HEK293 (cell line): Measurements from ENCODE around the gene TBCC.

Experiments
- CTCF ChIA-PET: fragments of 350-600 bp; formaldehyde crosslinking; extraction: SDS; loops from one replicate; lab custom pipeline; 2021; ENCODE audit warnings: antibody characterized with exemption; lab: Yijun Ruan, JAX
- POLR2A ChIA-PET: fragments of 300-600 bp; formaldehyde crosslinking; extraction: SDS; loops from one replicate; lab custom pipeline; 2020; ENCODE audit warnings: antibody characterized with exemption, inconsistent platforms; lab: Yijun Ruan, JAX
- H3K27ac ChIP-seq: fragments of 200-500 bp; sonication (Bioruptor generic); 2 replicates; pipeline ENCODE4 v1.5.1; 2014; ENCODE audit warnings: low read depth, low read length, control low read depth, inconsistent platforms; ENCODE audit errors: extremely low read depth
- H3K36me3 ChIP-seq, 2 experiments: fragments of 200-500 bp in 1 of 2; sonication (Bioruptor generic) in 1 of 2; 1 replicate in 1 of 2; 2 replicates in 1 of 2; pipeline ENCODE4 v1.5.1; 2014 to 2017; ENCODE audit warnings: inconsistent platforms in 2 of 2, low read length in 2 of 2; ENCODE audit not compliant: control insufficient read depth in 2 of 2, insufficient read depth in 1 of 2
- H3K4me1 ChIP-seq: fragments of 200-500 bp; sonication (Bioruptor generic); 2 replicates; pipeline ENCODE4 v1.5.1; 2014; ENCODE audit warnings: mild to moderate bottlenecking, low read length, inconsistent platforms; ENCODE audit not compliant: control insufficient read depth, insufficient read depth
- H3K4me3 ChIP-seq: 2 replicates; pipeline ENCODE4 v1.5.1; 2011; ENCODE audit warnings: low read depth, mild to moderate bottlenecking, control low read depth, low read length, moderate library complexity
- H3K9me3 ChIP-seq: fragments of 200-500 bp; sonication (Bioruptor generic); 2 replicates; pipeline ENCODE4 v1.5.1; 2014; ENCODE audit warnings: low read depth, low read length, inconsistent platforms; ENCODE audit not compliant: control insufficient read depth, insufficient read depth
- CTCF ChIP-seq: fragments of 450-650 bp; formaldehyde crosslinking; IDR thresholded peaks from 2 replicates; pipeline ENCODE4 v1.5.1; 2016; ENCODE audit warnings: missing biosample characterization, missing genetic modification characterization
- GLIS1 ChIP-seq: fragments of 450-650 bp; formaldehyde crosslinking; IDR thresholded peaks from 2 replicates; pipeline ENCODE4 v1.5.1; 2016; ENCODE audit warnings: missing biosample characterization, missing genetic modification characterization
- HOXA7 ChIP-seq: sonication (generic); formaldehyde crosslinking; IDR thresholded peaks from 2 replicates; pipeline ENCODE4 v1.8.1; 2022; ENCODE audit warnings: missing genetic modification reagents, borderline replicate concordance
- KLF9 ChIP-seq: fragments of 450-650 bp; formaldehyde crosslinking; IDR thresholded peaks from 2 replicates; pipeline ENCODE4 v1.5.1; 2016; ENCODE audit warnings: missing biosample characterization, missing genetic modification characterization, low read depth
- SALL2 ChIP-seq: fragments of 450-650 bp; formaldehyde crosslinking; IDR thresholded peaks from 2 replicates; pipeline ENCODE4 v1.5.0; 2017; ENCODE audit warnings: missing biosample characterization, mild to moderate bottlenecking, missing genetic modification characterization, borderline replicate concordance
- WT1 ChIP-seq: fragments of 450-650 bp; formaldehyde crosslinking; IDR thresholded peaks from 2 replicates; pipeline ENCODE4 v1.5.1; 2016; ENCODE audit warnings: missing biosample characterization, missing genetic modification characterization
- ZBTB17 ChIP-seq: fragments of 450-650 bp; formaldehyde crosslinking; IDR thresholded peaks from 2 replicates; pipeline ENCODE4 v1.5.1; 2016; ENCODE audit warnings: missing biosample characterization, missing genetic modification characterization
- ZFHX2 ChIP-seq: fragments of 450-650 bp; formaldehyde crosslinking; conservative IDR thresholded peaks from 2 replicates; pipeline ENCODE4 v1.5.1; 2016; ENCODE audit warnings: missing biosample characterization, missing genetic modification characterization
- ZNF112 ChIP-seq: fragments of 450-650 bp; formaldehyde crosslinking; IDR thresholded peaks from 2 replicates; pipeline ENCODE4 v1.5.0; 2017; ENCODE audit warnings: missing biosample characterization, missing genetic modification characterization
- ZNF138 ChIP-seq: fragments of 450-650 bp; formaldehyde crosslinking; IDR thresholded peaks from 2 replicates; pipeline ENCODE4 v1.5.1; 2016; ENCODE audit warnings: missing biosample characterization, missing genetic modification characterization, borderline replicate concordance
- ZNF169 ChIP-seq: fragments of 450-650 bp; formaldehyde crosslinking; IDR thresholded peaks from 2 replicates; pipeline ENCODE4 v1.5.1; 2016; ENCODE audit warnings: missing biosample characterization, missing genetic modification characterization
- ZNF423 ChIP-seq: fragments of 450-650 bp; formaldehyde crosslinking; IDR thresholded peaks from 2 replicates; pipeline ENCODE4 v1.5.1; 2016; ENCODE audit warnings: missing biosample characterization, missing genetic modification characterization
- ZNF645 ChIP-seq: fragments of 450-650 bp; formaldehyde crosslinking; IDR thresholded peaks from 2 replicates; pipeline ENCODE4; 2016; ENCODE audit warnings: missing biosample characterization, missing genetic modification characterization
- ZNF660 ChIP-seq: fragments of 450-650 bp; IDR thresholded peaks from 2 replicates; pipeline ENCODE4 v1.5.1; 2018; ENCODE audit warnings: missing biosample characterization, mild to moderate bottlenecking, missing genetic modification characterization
- ZNF791 ChIP-seq: fragments of 450-650 bp; formaldehyde crosslinking; IDR thresholded peaks from 2 replicates; pipeline ENCODE4 v1.5.1; 2016; ENCODE audit warnings: missing biosample characterization, missing genetic modification characterization
- TF ChIP-seq, protein P1 (sequence below): fragments of 450-650 bp; formaldehyde crosslinking; IDR thresholded peaks from 2 replicates; pipeline ENCODE4 v1.5.1; 2016; ENCODE audit warnings: missing biosample characterization, missing genetic modification characterization
- TF ChIP-seq, protein P2 (sequence below): fragments of 450-650 bp; formaldehyde crosslinking; IDR thresholded peaks from 2 replicates; pipeline ENCODE4 v1.5.1; 2016; ENCODE audit warnings: missing biosample characterization, missing genetic modification characterization, low read depth

TBCC gene

DNA sequence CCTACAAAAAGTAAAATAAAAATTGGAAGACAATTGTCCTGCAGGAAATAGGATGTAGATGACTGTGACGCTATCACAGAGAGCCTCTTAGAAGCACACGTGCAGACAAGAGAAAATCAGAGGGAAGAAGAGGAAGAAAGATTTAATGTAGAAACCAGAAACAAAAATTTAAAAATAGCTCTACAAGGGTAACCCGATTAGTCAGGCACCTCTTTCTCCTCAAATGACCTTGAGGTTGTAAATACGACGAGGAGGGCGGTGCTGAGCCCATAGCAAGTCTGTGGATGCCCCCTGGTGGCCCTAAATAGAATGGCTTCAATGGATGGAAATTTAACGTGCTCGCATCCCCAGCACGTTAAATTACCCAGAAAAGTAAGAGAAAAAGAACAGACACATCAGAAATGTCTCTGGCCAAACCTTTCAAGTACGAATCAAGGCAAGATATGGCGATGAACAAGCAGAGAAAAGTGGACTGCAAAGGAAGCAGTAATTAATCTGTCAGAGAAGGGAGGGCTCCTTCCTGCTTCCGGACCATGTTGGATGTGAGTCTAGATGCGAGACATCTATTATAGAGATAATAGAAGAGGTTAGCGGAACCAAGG lies 19.3 kb downstream of the TBCC start (continued):
- TF ChIP-seq SALL2 (tag by site-specific recombination) = no peak
- TF ChIP-seq ZNF423 (tag by site-specific recombination) = no peak
- no peak for TF ChIP-seq HOXA7 (CRISPR knock-in tag)
- no peak for TF ChIP-seq ZNF169 (tag by site-specific recombination)
- peak; percentile 60 for TF ChIP-seq WT1 (tag by site-specific recombination)
- TF ChIP-seq ZNF138 (tag by site-specific recombination) = no peak
- TF ChIP-seq, protein P1, sequence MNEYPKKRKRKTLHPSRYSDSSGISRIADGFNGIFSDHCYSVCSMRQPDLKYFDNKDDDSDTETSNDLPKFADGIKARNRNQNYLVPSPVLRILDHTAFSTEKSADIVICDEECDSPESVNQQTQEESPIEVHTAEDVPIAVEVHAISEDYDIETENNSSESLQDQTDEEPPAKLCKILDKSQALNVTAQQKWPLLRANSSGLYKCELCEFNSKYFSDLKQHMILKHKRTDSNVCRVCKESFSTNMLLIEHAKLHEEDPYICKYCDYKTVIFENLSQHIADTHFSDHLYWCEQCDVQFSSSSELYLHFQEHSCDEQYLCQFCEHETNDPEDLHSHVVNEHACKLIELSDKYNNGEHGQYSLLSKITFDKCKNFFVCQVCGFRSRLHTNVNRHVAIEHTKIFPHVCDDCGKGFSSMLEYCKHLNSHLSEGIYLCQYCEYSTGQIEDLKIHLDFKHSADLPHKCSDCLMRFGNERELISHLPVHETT (tag by site-specific recombination) = 0 out of 2 replicates have a peak, but pooled peaks have one; percentile 53
- TF ChIP-seq, protein P2, sequence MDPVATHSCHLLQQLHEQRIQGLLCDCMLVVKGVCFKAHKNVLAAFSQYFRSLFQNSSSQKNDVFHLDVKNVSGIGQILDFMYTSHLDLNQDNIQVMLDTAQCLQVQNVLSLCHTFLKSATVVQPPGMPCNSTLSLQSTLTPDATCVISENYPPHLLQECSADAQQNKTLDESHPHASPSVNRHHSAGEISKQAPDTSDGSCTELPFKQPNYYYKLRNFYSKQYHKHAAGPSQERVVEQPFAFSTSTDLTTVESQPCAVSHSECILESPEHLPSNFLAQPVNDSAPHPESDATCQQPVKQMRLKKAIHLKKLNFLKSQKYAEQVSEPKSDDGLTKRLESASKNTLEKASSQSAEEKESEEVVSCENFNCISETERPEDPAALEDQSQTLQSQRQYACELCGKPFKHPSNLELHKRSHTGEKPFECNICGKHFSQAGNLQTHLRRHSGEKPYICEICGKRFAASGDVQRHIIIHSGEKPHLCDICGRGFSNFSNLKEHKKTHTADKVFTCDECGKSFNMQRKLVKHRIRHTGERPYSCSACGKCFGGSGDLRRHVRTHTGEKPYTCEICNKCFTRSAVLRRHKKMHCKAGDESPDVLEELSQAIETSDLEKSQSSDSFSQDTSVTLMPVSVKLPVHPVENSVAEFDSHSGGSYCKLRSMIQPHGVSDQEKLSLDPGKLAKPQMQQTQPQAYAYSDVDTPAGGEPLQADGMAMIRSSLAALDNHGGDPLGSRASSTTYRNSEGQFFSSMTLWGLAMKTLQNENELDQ (tag by site-specific recombination) = no peak
- TF ChIP-seq KLF9 (tag by site-specific recombination) = peak; percentile 38; the same call in 1 of the 2 replicates
- peak; percentile 89 for TF ChIP-seq CTCF (tag by site-specific recombination)
- no peak for TF ChIP-seq ZNF112 (tag by site-specific recombination)
- TF ChIP-seq ZBTB17 (tag by site-specific recombination) = 0 out of 2 replicates have a peak, but pooled peaks have one; percentile 26
- no peak for TF ChIP-seq ZNF791 (tag by site-specific recombination)
- TF ChIP-seq ZNF660 = peak; percentile 56; the same call in 1 of the 2 replicates
- TF ChIP-seq GLIS1 (tag by site-specific recombination) = peak; percentile 35; the same call in 1 of the 2 replicates

DNA sequence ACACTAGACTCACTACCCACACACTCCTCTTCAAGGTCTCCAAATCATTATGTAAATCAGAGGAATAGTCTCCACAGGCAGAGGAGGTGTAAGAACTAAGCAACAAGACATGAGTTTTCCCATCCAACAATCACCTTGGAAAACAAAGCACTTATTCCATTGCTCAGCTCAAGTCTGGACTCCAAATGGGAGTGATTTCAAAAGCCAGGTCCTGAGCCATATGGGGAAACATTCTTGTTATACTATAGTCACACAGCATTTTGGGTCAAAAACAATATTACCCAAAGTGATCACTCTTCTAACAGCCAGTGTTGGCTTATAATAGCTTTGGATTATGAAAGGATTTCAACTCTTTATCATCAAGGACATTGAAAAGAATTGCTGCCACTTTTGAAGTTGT lies 19.9 kb downstream of the TBCC start:
- H3K9me3 ChIP-seq = no peaks in the 10 kb centered on the region
- no peaks in the 10 kb centered on the region for H3K36me3 ChIP-seq
- ChIA-PET CTCF (interaction anchor here (0.6 to 6.9 kb wide), 56 partner anchors 7 to 1991 kb away, joined by 3 to 127 read pairs (median 4); partner anchors contain the start of gene RPL7L1), POLR2A (interaction anchor here (0.5 to 1.7 kb wide), 5 partner anchors 14 to 153 kb away, joined by 3 to 5 read pairs (median 4); partner anchors contain the start of genes RPL7L1 and TBCC)
- H3K4me3 ChIP-seq = no peak overlapping the region
- H3K4me1 ChIP-seq = peaks cover 5% of the 10 kb centered on the region
- TF ChIP-seq ZNF645 (tag by site-specific recombination) (no peak), ZFHX2 (tag by site-specific recombination) (0 out of 2 replicates have a peak, but pooled peaks have one; percentile 21)
- H3K27ac ChIP-seq = no peak overlapping the region
